Mesenchymal stem cell (in vitro differentiated cells and primary cell): ENCODE results near the gene IL22RA2.

Experiments
- DNase-seq: peaks from one replicate; pipeline ENCODE4 v3.0.0-alpha.2; 2013
- H2AFZ ChIP-seq: one replicate; pipeline ENCODE4 v1.6.1; 2013; ENCODE audit warnings: low read depth, mild to moderate bottlenecking, control low read depth, inconsistent platforms, low read length, moderate library complexity
- H2AK5ac ChIP-seq: 2 replicates; pipeline ENCODE4 v1.6.1; 2013; ENCODE audit warnings: low read length, moderate library complexity, mild to moderate bottlenecking, inconsistent platforms; ENCODE audit not compliant: severe bottlenecking
- H2BK120ac ChIP-seq: one replicate; pipeline ENCODE4 v1.6.1; 2013; ENCODE audit warnings: low read depth, mild to moderate bottlenecking, inconsistent platforms, low read length, moderate library complexity
- H2BK12ac ChIP-seq, 2 experiments: one replicate each; pipeline ENCODE4 v1.6.1; 2013; ENCODE audit warnings: inconsistent platforms in 2 of 2, low read length in 2 of 2, mild to moderate bottlenecking in 2 of 2, moderate library complexity in 2 of 2, control low read depth in 1 of 2
- H2BK15ac ChIP-seq: one replicate; pipeline ENCODE4 v1.6.1; 2013; ENCODE audit warnings: mild to moderate bottlenecking, low read depth, inconsistent platforms; ENCODE audit not compliant: poor library complexity, severe bottlenecking
- H2BK5ac ChIP-seq: 2 replicates; pipeline ENCODE4 v1.6.1; 2013; ENCODE audit warnings: low read depth, mild to moderate bottlenecking, low read length, control low read depth, inconsistent platforms; ENCODE audit not compliant: poor library complexity, severe bottlenecking
- H3K14ac ChIP-seq, 2 experiments: one replicate each; pipeline ENCODE4 v1.6.1; 2013; ENCODE audit warnings: inconsistent platforms in 2 of 2, low read length in 2 of 2, control low read depth in 1 of 2, mild to moderate bottlenecking in 1 of 2, moderate library complexity in 1 of 2
- H3K18ac ChIP-seq, 2 experiments: one replicate each; pipeline ENCODE4 v1.6.1; 2013; ENCODE audit warnings: inconsistent platforms in 2 of 2, low read length in 2 of 2, control low read depth in 1 of 2, low read depth in 1 of 2, mild to moderate bottlenecking in 1 of 2
- H3K23ac ChIP-seq, 2 experiments: one replicate each; pipeline ENCODE4 v1.6.1; 2013; ENCODE audit warnings: inconsistent platforms in 2 of 2, low read length in 2 of 2, mild to moderate bottlenecking in 2 of 2, moderate library complexity in 2 of 2, control low read depth in 1 of 2
- H3K27ac ChIP-seq: 2 replicates; pipeline ENCODE4 v1.5.1; 2013; ENCODE audit warnings: mild to moderate bottlenecking, moderate library complexity, low read length, control low read depth, inconsistent platforms; ENCODE audit not compliant: poor library complexity, severe bottlenecking
- H3K27me3 ChIP-seq, 2 experiments: 2 replicates each; pipeline versions ENCODE4 v1.6.1 to v1.7.0; 2013; ENCODE audit warnings: low read length in 2 of 2, mild to moderate bottlenecking in 2 of 2, moderate library complexity in 2 of 2, control low read depth in 1 of 2, inconsistent platforms in 1 of 2; ENCODE audit not compliant: control insufficient read depth in 1 of 2, insufficient read depth in 1 of 2
- H3K36me3 ChIP-seq, 2 experiments: 2 replicates each; pipeline versions ENCODE4 v1.6.1 to v1.7.0; 2013; ENCODE audit warnings: low read length in 2 of 2, control low read depth in 1 of 2, inconsistent platforms in 1 of 2, low read depth in 1 of 2, mild to moderate bottlenecking in 1 of 2; ENCODE audit not compliant: insufficient read depth in 2 of 2, control insufficient read depth in 1 of 2
- H3K4ac ChIP-seq, 2 experiments: one replicate each; pipeline ENCODE4 v1.6.1; 2013; ENCODE audit warnings: inconsistent platforms in 2 of 2, low read length in 2 of 2, mild to moderate bottlenecking in 2 of 2, moderate library complexity in 2 of 2, control low read depth in 1 of 2, low read depth in 1 of 2
- H3K4me1 ChIP-seq: 2 replicates; pipeline ENCODE4 v1.6.1; 2013; ENCODE audit warnings: low read depth, low read length, control low read depth; ENCODE audit not compliant: control insufficient read depth, insufficient read depth
- H3K4me2 ChIP-seq: 2 replicates; pipeline ENCODE4 v1.6.1; 2013; ENCODE audit warnings: low read length, mild to moderate bottlenecking, inconsistent platforms; ENCODE audit not compliant: poor library complexity, severe bottlenecking
- H3K4me3 ChIP-seq, 2 experiments: 2 replicates each; pipeline versions ENCODE4 v1.5.1 to v1.7.0; 2013; ENCODE audit warnings: low read length in 2 of 2, mild to moderate bottlenecking in 2 of 2, control low read depth in 1 of 2, low read depth in 1 of 2; ENCODE audit not compliant: insufficient read depth in 1 of 2
- H3K79me1 ChIP-seq: replicated peaks from 2 replicates; pipeline ENCODE4 v1.6.1; 2013; ENCODE audit warnings: mild to moderate bottlenecking, control low read depth, low read length, inconsistent platforms; ENCODE audit not compliant: poor library complexity, severe bottlenecking
- H3K9ac ChIP-seq: 2 replicates; pipeline ENCODE4 v1.7.0; 2013; ENCODE audit warnings: mild to moderate bottlenecking, low read length, moderate library complexity
- H3K9me3 ChIP-seq: 2 replicates; pipeline ENCODE4 v1.7.0; 2013; ENCODE audit warnings: mild to moderate bottlenecking, low read length; ENCODE audit not compliant: control insufficient read depth
- H4K8ac ChIP-seq: one replicate; pipeline ENCODE4 v1.6.1; 2013; ENCODE audit warnings: inconsistent platforms, mild to moderate bottlenecking, low read length, moderate library complexity
- H4K91ac ChIP-seq: one replicate; pipeline ENCODE4 v1.6.1; 2013; ENCODE audit warnings: mild to moderate bottlenecking, low read length, inconsistent platforms
- WGBS: methylation state at CpG from one replicate; pipeline ENCODE4 v1.1.7; 2013; ENCODE audit warnings: mixed read lengths; 5-methylcytosine and 5-hydroxymethylcytosine counted together

The IL22RA2 gene

GRCh38 chr6:137102851-137103492 lies 70.5 kb downstream of the IL22RA2 start:
- H3K27ac ChIP-seq, result no peak overlapping the region
- H3K4ac ChIP-seq, result no peak overlapping the region
- H3K79me1 ChIP-seq, result no peaks in the 10 kb centered on the region
- no peak overlapping the region for H4K91ac ChIP-seq
- H3K9ac ChIP-seq, result no peak overlapping the region
- H2AFZ ChIP-seq, result no peak overlapping the region
- no peak overlapping the region for H2BK15ac ChIP-seq
- H3K27me3 ChIP-seq, result no peaks in the 10 kb centered on the region
- DNase-seq, result no peak
- H3K4me1 ChIP-seq, result no peaks in the 10 kb centered on the region
- no peak overlapping the region for H3K14ac ChIP-seq
- H3K9me3 ChIP-seq, result no peaks in the 10 kb centered on the region
- no peak overlapping the region for H3K23ac ChIP-seq
- H3K36me3 ChIP-seq, result no peaks in the 10 kb centered on the region
- no peak overlapping the region for H2BK5ac ChIP-seq
- H3K4me2 ChIP-seq, result no peak overlapping the region
- no peak overlapping the region for H2AK5ac ChIP-seq
- H2BK12ac ChIP-seq, result no peak overlapping the region
- H4K8ac ChIP-seq, result no peak overlapping the region
- no peak overlapping the region for H3K18ac ChIP-seq
- H3K4me3 ChIP-seq, result no peak overlapping the region
- H2BK120ac ChIP-seq, result no peak overlapping the region

GRCh38 chr6:137102050-137102848 lies 71.2 kb downstream of the IL22RA2 start:
- no peaks in the 10 kb centered on the region for H3K27me3 ChIP-seq
- WGBS, result 83% methylated on average over 2 of the region's 3 CpGs
- no peak overlapping the region for H3K23ac ChIP-seq
- no peaks in the 10 kb centered on the region for H3K36me3 ChIP-seq
- H3K18ac ChIP-seq, result no peak overlapping the region
- no peak overlapping the region for H4K91ac ChIP-seq
- no peaks in the 10 kb centered on the region for H3K9me3 ChIP-seq
- H3K4me3 ChIP-seq, result no peak overlapping the region
- H2BK5ac ChIP-seq, result no peak overlapping the region
- H3K9ac ChIP-seq, result no peak overlapping the region
- H3K4me1 ChIP-seq, result no peaks in the 10 kb centered on the region
- H3K4ac ChIP-seq, result no peak overlapping the region
- no peaks in the 10 kb centered on the region for H3K79me1 ChIP-seq
- H2AFZ ChIP-seq, result no peak overlapping the region
- H2BK120ac ChIP-seq, result no peak overlapping the region
- no peak overlapping the region for H3K14ac ChIP-seq
- H2BK12ac ChIP-seq, result no peak overlapping the region
- no peak for DNase-seq
- H2BK15ac ChIP-seq, result no peak overlapping the region
- no peak overlapping the region for H4K8ac ChIP-seq
- H3K4me2 ChIP-seq, result no peak overlapping the region
- no peak overlapping the region for H3K27ac ChIP-seq
- no peak overlapping the region for H2AK5ac ChIP-seq

GRCh38 chr6:137099689-137100403 lies 73.6 kb downstream of the IL22RA2 start:
- no peak overlapping the region for H3K27ac ChIP-seq
- no peaks in the 10 kb centered on the region for H3K9me3 ChIP-seq
- no peaks in the 10 kb centered on the region for H3K36me3 ChIP-seq
- H3K4me3 ChIP-seq, result no peak overlapping the region
- no peak overlapping the region for H2BK12ac ChIP-seq
- no peak overlapping the region for H3K4me2 ChIP-seq
- no peak overlapping the region for H3K9ac ChIP-seq
- H3K23ac ChIP-seq, result no peak overlapping the region
- H2BK15ac ChIP-seq, result no peak overlapping the region
- no peaks in the 10 kb centered on the region for H3K4me1 ChIP-seq
- no peak for DNase-seq
- no peak overlapping the region for H3K14ac ChIP-seq
- H4K91ac ChIP-seq, result no peak overlapping the region
- no peak overlapping the region for H2BK120ac ChIP-seq
- H3K27me3 ChIP-seq, result no peaks in the 10 kb centered on the region
- H3K79me1 ChIP-seq, result no peaks in the 10 kb centered on the region
- H3K4ac ChIP-seq, result no peak overlapping the region
- H4K8ac ChIP-seq, result no peak overlapping the region
- no peak overlapping the region for H2BK5ac ChIP-seq
- no peak overlapping the region for H3K18ac ChIP-seq
- H2AK5ac ChIP-seq, result no peak overlapping the region
- no peak overlapping the region for H2AFZ ChIP-seq
- WGBS, result 83% methylated on average over 3 of the region's 8 CpGs

- Histone ChIP-seq H3K23ac (no peak overlapping the region), H3K4me2 (no peak overlapping the region), H3K14ac (no peak overlapping the region), H4K91ac (no peak overlapping the region), H3K79me1 (no peaks in the 10 kb centered on the region), H2AK5ac (no peak overlapping the region), H3K9ac (no peak overlapping the region), H3K27me3 (no peaks in the 10 kb centered on the region), H3K4ac (no peak overlapping the region), H3K4me1 (no peaks in the 10 kb centered on the region), H2BK12ac (no peak overlapping the region), H2BK15ac (no peak overlapping the region), H4K8ac (no peak overlapping the region), H2BK120ac (no peak overlapping the region), H2BK5ac (no peak overlapping the region), H3K36me3 (no peaks in the 10 kb centered on the region), H3K4me3 (no peak overlapping the region), H2AFZ (no peak overlapping the region), H3K27ac (no peak overlapping the region), H3K9me3 (no peaks in the 10 kb centered on the region), H3K18ac (no peak overlapping the region)
- no peak for DNase-seq
- WGBS, result 81% methylated on average over 3 of the region's 3 CpGs
These were observed 75.9 kb downstream of the IL22RA2 start for GRCh38 chr6:137097526-137097925.
